ENCODE data around the gene RAB8B.

GRCh38 chr15:63260791-63261190 lies 71.4 kb downstream of the RAB8B start:
- TF ChIP-seq CTCF (IDR thresholded peaks at IDR 0.05; ENCODE audit: poor library complexity, severe bottlenecking) (no peak), REST (IDR thresholded peaks at IDR 0.05; ENCODE audit: borderline replicate concordance) (no peak), RAD21 (conservative IDR thresholded peaks at IDR 0.05) (no peak), POLR2AphosphoS5 (IDR thresholded peaks at IDR 0.05) (no peak), MXI1 (conservative IDR thresholded peaks at IDR 0.05; ENCODE audit: poor library complexity, severe bottlenecking) (no peak), EZH2 (IDR thresholded peaks at IDR 0.05; ENCODE audit: borderline replicate concordance, insufficient read depth, low read length, poor library complexity, severe bottlenecking) (no peak), SMC3 (conservative IDR thresholded peaks at IDR 0.05; ENCODE audit: poor library complexity) (no peak), TAF1 (IDR thresholded peaks at IDR 0.05; ENCODE audit: low read depth) (no peak)

All from neural cell (in vitro differentiated cells).